Stimulated activated CD8-positive, alpha-beta memory T cell treated with anti-CD3 and anti-CD28 coated beads, Interleukin-15, amount 100 ng/mL, for 48 hours (primary cell): ENCODE data around the gene TBC1D5.
A peak's percentile ranks its signal among the peaks of the same experiment; 100 is the strongest.

Experiments
- DNase-seq, 2 donors: peaks; one replicate each; pipeline ENCODE4 v3.0.0-alpha.2; 2020; ENCODE audit warnings: low read depth in 2 of 2

TBC1D5 gene

GRCh38 chr3:17179381-17180205, 562.8 kb downstream of the TBC1D5 start:
- no peak for DNase-seq

GRCh38 chr3:17176757-17177156, 565.7 kb downstream of the TBC1D5 start:
- DNase-seq: no peak

GRCh38 chr3:17175187-17175807, 567.1 kb downstream of the TBC1D5 start:
- no peak for DNase-seq

- no peak for DNase-seq
These were observed 576.1 kb downstream of the TBC1D5 start for GRCh38 chr3:17166369-17166768.

GRCh38 chr3:17162116-17162515, 580.3 kb downstream of the TBC1D5 start:
- DNase-seq: no peak

GRCh38 chr3:17160597-17160996, 581.8 kb downstream of the TBC1D5 start:
- DNase-seq: no peak

- no peak for DNase-seq
These were observed 583.3 kb downstream of the TBC1D5 start for GRCh38 chr3:17158941-17159682.

- no peak for DNase-seq
These were observed 584.7 kb downstream of the TBC1D5 start for GRCh38 chr3:17157713-17158112.

- no peak for DNase-seq
These were observed 585.6 kb downstream of the TBC1D5 start for GRCh38 chr3:17156864-17157263.

- DNase-seq: no peak
These were observed 586.5 kb downstream of the TBC1D5 start for GRCh38 chr3:17155951-17156350.

- DNase-seq: no peak
These were observed 587.5 kb downstream of the TBC1D5 start for GRCh38 chr3:17154941-17155340.

- DNase-seq: no peak
These were observed 588.2 kb downstream of the TBC1D5 start for GRCh38 chr3:17154221-17154620.

GRCh38 chr3:17153209-17153608, 589.2 kb downstream of the TBC1D5 start:
- no peak for DNase-seq

- peak; percentile 86 to 89 for DNase-seq
These were observed 590.6 kb downstream of the TBC1D5 start for GRCh38 chr3:17151598-17152373.

- DNase-seq: no peak
These were observed 593.4 kb downstream of the TBC1D5 start for GRCh38 chr3:17149076-17149475.

GRCh38 chr3:17144665-17144993, 597.8 kb downstream of the TBC1D5 start:
- no peak for DNase-seq

- no peak for DNase-seq
These were observed 598.4 kb downstream of the TBC1D5 start for GRCh38 chr3:17143893-17144664.

- no peak for DNase-seq
These were observed 599.9 kb downstream of the TBC1D5 start for GRCh38 chr3:17142516-17142915.

- no peak for DNase-seq
These were observed 600.7 kb downstream of the TBC1D5 start for GRCh38 chr3:17141699-17142098.

- no peak for DNase-seq
These were observed 601.5 kb downstream of the TBC1D5 start for GRCh38 chr3:17140670-17141505.
